Neutrophil (primary cell): ENCODE data around the gene ADGRL3.
"Not testable (repeated sequence)": the region's sequence is repeated elsewhere in the genome, so short reads cannot be mapped to it uniquely, and the experiment has no call there.

Source experiments
- H3K27ac ChIP-seq: fragments of 200-600 bp; sonication (generic); 2 replicates; pipeline ENCODE4 v1.5.1; 2016; ENCODE audit warnings: mild to moderate bottlenecking, moderate library complexity
- H3K27me3 ChIP-seq: fragments of 200-600 bp; sonication (generic); 2 replicates; pipeline ENCODE4 v1.6.0; 2016; ENCODE audit warnings: mild to moderate bottlenecking
- H3K36me3 ChIP-seq: fragments of 200-600 bp; sonication (generic); 2 replicates; pipeline ENCODE4 v1.5.1; 2017
- H3K4me1 ChIP-seq, 2 experiments: fragments of 200-600 bp in 1 of 2; sonication (generic) in 1 of 2; 1 replicate in 1 of 2; 2 replicates in 1 of 2; pipeline versions ENCODE4 v1.5.1 to v1.6.1; 2013 to 2016; ENCODE audit warnings: low read depth in 1 of 2, low read length in 1 of 2, mild to moderate bottlenecking in 1 of 2, moderate library complexity in 1 of 2; ENCODE audit not compliant: control insufficient read depth in 1 of 2, insufficient read depth in 1 of 2
- H3K4me3 ChIP-seq, 2 experiments: fragments of 200-600 bp in 1 of 2; sonication (generic) in 1 of 2; 1 replicate in 1 of 2; 2 replicates in 1 of 2; pipeline ENCODE4 v1.5.1; 2013 to 2016; ENCODE audit warnings: low read depth in 1 of 2, low read length in 1 of 2, mild to moderate bottlenecking in 1 of 2, moderate library complexity in 1 of 2
- H3K9me3 ChIP-seq: fragments of 200-600 bp; sonication (generic); 2 replicates; pipeline ENCODE4 v1.5.1; 2016
- TF ChIP-seq, protein P1 (sequence below): fragments of 200-600 bp; sonication (generic); IDR thresholded peaks from 2 replicates; pipeline ENCODE4 v1.5.1; 2016; ENCODE audit warnings: antibody characterized with exemption

The ADGRL3 gene

DNA sequence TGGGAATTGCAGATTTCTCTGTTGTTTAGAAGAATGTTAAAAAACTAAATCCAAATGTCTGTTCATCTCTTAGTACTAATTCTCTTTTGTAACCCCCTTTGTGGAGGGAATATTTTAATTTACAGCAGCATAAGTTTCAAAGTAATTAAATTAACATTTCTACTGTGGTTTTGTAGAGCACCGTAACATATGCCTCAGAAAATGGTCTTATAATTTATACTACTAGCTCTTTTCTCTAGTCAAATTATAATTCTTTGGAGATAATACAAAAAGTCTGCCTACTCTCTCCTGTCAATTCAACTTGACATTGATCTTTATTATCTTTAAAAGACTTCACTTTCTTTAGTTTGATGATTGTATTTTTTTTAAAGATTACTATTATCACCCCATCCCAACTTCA lies 759.0 kb downstream of the ADGRL3 start:
- Histone ChIP-seq H3K4me3 (no peak overlapping the region), H3K36me3 (no peaks in the 10 kb centered on the region), H3K27me3 (no peaks in the 10 kb centered on the region), H3K27ac (no peak overlapping the region), H3K4me1 (no peaks in the 10 kb centered on the region), H3K9me3 (no peaks in the 10 kb centered on the region)
- TF ChIP-seq, protein P1, sequence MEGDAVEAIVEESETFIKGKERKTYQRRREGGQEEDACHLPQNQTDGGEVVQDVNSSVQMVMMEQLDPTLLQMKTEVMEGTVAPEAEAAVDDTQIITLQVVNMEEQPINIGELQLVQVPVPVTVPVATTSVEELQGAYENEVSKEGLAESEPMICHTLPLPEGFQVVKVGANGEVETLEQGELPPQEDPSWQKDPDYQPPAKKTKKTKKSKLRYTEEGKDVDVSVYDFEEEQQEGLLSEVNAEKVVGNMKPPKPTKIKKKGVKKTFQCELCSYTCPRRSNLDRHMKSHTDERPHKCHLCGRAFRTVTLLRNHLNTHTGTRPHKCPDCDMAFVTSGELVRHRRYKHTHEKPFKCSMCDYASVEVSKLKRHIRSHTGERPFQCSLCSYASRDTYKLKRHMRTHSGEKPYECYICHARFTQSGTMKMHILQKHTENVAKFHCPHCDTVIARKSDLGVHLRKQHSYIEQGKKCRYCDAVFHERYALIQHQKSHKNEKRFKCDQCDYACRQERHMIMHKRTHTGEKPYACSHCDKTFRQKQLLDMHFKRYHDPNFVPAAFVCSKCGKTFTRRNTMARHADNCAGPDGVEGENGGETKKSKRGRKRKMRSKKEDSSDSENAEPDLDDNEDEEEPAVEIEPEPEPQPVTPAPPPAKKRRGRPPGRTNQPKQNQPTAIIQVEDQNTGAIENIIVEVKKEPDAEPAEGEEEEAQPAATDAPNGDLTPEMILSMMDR = no peak

DNA sequence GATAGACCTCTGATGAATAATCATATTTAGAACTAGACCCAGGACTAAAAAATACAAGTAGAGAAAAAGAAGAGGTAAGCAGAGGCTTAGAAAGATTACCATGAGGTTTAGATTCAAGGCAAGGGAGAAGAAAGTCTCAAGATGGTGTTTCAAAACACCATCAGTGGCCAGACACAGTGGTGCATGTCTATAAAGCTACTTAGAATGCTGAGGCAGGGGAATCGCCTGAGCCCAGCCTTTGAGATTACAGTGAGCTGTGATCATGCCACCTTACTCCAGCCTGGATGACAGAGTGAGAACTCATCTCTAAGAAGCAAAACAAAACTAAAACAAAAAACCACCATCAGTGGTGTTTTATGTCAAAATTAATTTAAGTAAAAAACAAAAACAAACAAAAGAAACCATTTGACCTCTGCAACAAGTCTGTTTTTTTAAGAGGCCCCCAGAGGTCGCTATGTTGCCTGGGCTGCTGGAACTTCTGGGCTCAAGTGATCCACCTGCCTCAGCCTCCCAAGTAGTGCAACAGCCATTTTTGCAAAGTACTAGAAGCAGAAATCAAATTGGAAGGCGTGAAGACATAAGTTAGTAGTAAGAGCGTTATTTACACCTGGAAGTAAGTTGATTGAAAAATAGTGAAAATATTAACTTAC lies 784.3 kb downstream of the ADGRL3 start:
- no peaks in the 10 kb centered on the region for H3K4me1 ChIP-seq

DNA sequence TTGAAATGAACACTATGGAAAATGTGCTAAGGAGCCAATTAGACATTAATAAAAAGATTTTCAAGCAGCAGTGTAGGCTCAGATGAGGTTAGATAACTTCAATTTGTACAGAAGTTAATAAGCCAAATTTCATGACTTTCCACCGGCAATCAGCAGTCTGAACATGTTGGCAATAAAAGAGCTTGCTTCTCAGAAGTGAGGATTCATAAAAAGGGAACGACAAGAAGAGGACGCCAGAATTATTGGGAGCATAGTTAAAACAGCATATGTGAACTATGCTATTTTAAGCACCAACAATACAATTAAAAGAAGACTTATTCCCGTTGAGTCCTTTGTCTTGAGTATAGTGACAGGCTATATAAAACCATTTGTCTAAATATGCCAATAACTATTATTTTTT lies 785.3 kb downstream of the ADGRL3 start:
- no peaks in the 10 kb centered on the region for H3K36me3 ChIP-seq
- no peak overlapping the region for H3K4me3 ChIP-seq
- no peaks in the 10 kb centered on the region for H3K27me3 ChIP-seq
- no peaks in the 10 kb centered on the region for H3K4me1 ChIP-seq
- TF ChIP-seq, protein P1 = no peak
- no peak overlapping the region for H3K27ac ChIP-seq
- no peaks in the 10 kb centered on the region for H3K9me3 ChIP-seq

More for the DNA sequence above, 784.3 kb downstream of the ADGRL3 start:
- no peaks in the 10 kb centered on the region for H3K36me3 ChIP-seq
- H3K9me3 ChIP-seq = no peaks in the 10 kb centered on the region
- TF ChIP-seq, protein P1 = no peak
- no peak overlapping the region for H3K27ac ChIP-seq
- no peaks in the 10 kb centered on the region for H3K27me3 ChIP-seq
- H3K4me3 ChIP-seq = no peak overlapping the region

DNA sequence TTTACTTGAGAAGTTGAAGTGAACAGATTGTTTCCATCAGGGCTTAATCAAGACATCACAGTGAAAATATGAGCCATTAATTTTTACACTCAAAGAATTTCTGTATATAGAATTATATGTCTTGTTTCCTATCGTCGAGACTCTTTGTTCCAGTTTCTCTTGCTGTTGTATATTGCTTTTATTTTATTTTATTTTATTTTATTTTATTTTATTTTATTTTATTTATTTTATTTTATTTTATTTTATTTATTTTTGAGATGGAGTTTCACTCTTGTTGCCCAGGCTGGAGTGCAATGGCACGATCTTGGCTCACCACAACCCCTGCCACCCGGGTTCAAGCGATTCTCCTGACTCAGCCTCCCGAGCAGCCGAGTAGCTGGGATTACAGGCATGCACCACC lies 786.8 kb downstream of the ADGRL3 start:
- H3K4me3 ChIP-seq, H3K9me3 ChIP-seq, H3K27me3 ChIP-seq, H3K4me1 ChIP-seq, H3K27ac ChIP-seq, H3K36me3 ChIP-seq: not testable (repeated sequence)

DNA sequence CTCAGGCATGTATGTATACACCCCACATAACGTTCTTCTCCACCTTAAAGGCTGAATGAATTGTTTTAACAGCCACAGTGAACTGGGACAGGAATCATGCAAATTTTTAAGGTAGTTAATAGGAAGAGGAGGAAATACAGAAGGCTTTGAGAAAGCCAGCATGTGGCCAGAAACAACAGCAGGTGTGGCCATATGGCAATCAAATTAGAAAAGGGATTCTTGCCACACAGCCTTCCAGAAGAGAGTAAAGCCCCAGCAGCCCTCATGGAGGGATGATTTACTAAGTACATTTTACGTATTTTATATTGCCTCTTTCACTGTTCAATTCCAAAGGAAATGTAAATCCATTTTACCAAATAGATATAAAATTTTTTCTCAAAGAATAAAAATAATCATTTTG lies 792.2 kb downstream of the ADGRL3 start:
- H3K4me3 ChIP-seq = no peak overlapping the region
- no peaks in the 10 kb centered on the region for H3K9me3 ChIP-seq
- no peaks in the 10 kb centered on the region for H3K27me3 ChIP-seq
- no peaks in the 10 kb centered on the region for H3K36me3 ChIP-seq
- H3K27ac ChIP-seq = no peak overlapping the region
- TF ChIP-seq, protein P1 = no peak
- H3K4me1 ChIP-seq = no peaks in the 10 kb centered on the region

DNA sequence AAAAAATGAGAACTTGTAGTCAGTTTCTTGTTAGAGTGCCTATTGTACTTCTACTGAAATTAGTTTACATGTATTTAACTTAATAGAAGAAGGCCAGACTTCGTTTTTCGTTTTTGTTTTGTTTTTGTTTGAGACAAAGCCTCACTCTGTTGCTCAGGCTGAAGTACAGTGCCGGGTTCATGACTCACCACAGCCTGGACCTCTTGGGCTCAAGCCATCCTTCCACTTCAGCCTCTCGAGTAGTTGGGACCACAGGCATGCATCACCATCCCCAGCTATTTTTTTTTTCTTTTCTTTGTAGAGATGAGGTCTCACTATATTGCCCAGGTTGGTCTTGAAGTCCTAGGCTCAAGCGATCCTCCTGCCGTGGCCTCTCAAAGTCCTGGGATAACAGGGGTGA lies 793.9 kb downstream of the ADGRL3 start:
- TF ChIP-seq, protein P1 = no peak
- H3K4me3 ChIP-seq = no peak overlapping the region
- no peak overlapping the region for H3K27ac ChIP-seq
- no peaks in the 10 kb centered on the region for H3K4me1 ChIP-seq
- H3K27me3 ChIP-seq = no peaks in the 10 kb centered on the region
- no peaks in the 10 kb centered on the region for H3K9me3 ChIP-seq
- H3K36me3 ChIP-seq = no peaks in the 10 kb centered on the region
